HCT116 (cell line): ENCODE data around the gene RHOH.

Source experiments
- EZH2 ChIP-seq: fragments of 200-600 bp; sonication (generic); IDR thresholded peaks from 2 replicates; pipeline ENCODE4 v1.6.1; 2017; ENCODE audit warnings: antibody characterized with exemption, mixed run types
- JUND ChIP-seq: IDR thresholded peaks from 2 replicates; pipeline ENCODE4 v1.6.1; 2012
- POLR2A ChIP-seq: IDR thresholded peaks from 2 replicates; pipeline ENCODE4 v1.7.0; 2011; ENCODE audit warnings: borderline replicate concordance; ENCODE audit not compliant: insufficient read depth, insufficient read length; ENCODE audit errors: extremely low read depth
- POLR2AphosphoS5 ChIP-seq: IDR thresholded peaks from 2 replicates; pipeline ENCODE4 v1.6.1; 2011; ENCODE audit warnings: mild to moderate bottlenecking, low read depth, low read length, moderate library complexity
- TF ChIP-seq, protein P1 (sequence below), 3 experiments: fragments of 200-600 bp in 1 of 3; sonication (generic) in 1 of 3; IDR thresholded peaks in 2 of 3; conservative IDR thresholded peaks in 1 of 3; 2 replicates each; pipeline ENCODE4 v1.5.1; 2012 to 2017; ENCODE audit warnings: low read depth in 2 of 3, low read length in 2 of 3, antibody characterized with exemption in 1 of 3, borderline replicate concordance in 1 of 3, control low read depth in 1 of 3, mild to moderate bottlenecking in 1 of 3, mixed read lengths in 1 of 3, mixed run types in 1 of 3, moderate library complexity in 1 of 3; ENCODE audit not compliant: insufficient read depth in 1 of 3
- TF ChIP-seq, protein P2 (sequence below): IDR thresholded peaks from 2 replicates; pipeline ENCODE4 v1.6.1; 2012; ENCODE audit warnings: low read depth

DNA sequence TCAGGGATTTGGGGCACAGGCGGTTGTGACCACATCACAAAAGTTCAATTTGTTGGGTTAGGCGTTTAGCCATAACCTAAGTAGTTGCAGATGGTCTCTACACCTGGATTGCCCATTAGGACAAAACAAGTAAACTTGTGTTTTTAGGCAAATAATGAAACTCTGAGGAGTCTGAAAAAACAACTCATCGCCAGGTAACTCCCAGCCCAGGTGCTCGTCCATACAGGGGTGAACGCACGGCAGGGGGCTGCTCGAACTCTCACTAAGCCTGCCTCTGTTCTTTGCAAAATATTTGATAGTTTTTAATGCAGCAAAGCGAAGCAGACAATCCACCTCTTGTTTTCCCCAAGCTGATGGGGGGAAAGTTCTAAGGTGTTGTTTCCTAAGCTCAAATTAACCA, 559 bp upstream of the RHOH start:
- TF ChIP-seq JUND (no peak), POLR2A (no peak), EZH2 (no peak), POLR2AphosphoS5 (no peak)
- TF ChIP-seq, protein P1, sequence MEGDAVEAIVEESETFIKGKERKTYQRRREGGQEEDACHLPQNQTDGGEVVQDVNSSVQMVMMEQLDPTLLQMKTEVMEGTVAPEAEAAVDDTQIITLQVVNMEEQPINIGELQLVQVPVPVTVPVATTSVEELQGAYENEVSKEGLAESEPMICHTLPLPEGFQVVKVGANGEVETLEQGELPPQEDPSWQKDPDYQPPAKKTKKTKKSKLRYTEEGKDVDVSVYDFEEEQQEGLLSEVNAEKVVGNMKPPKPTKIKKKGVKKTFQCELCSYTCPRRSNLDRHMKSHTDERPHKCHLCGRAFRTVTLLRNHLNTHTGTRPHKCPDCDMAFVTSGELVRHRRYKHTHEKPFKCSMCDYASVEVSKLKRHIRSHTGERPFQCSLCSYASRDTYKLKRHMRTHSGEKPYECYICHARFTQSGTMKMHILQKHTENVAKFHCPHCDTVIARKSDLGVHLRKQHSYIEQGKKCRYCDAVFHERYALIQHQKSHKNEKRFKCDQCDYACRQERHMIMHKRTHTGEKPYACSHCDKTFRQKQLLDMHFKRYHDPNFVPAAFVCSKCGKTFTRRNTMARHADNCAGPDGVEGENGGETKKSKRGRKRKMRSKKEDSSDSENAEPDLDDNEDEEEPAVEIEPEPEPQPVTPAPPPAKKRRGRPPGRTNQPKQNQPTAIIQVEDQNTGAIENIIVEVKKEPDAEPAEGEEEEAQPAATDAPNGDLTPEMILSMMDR (IDR thresholded peaks at IDR 0.05 in 2 of 3, conservative IDR thresholded peaks at IDR 0.05 in 1 of 3; ENCODE audit: borderline replicate concordance in 1 of 3, insufficient read depth in 1 of 3, low read depth in 2 of 3, low read length in 2 of 3) = no peak
- TF ChIP-seq, protein P2, sequence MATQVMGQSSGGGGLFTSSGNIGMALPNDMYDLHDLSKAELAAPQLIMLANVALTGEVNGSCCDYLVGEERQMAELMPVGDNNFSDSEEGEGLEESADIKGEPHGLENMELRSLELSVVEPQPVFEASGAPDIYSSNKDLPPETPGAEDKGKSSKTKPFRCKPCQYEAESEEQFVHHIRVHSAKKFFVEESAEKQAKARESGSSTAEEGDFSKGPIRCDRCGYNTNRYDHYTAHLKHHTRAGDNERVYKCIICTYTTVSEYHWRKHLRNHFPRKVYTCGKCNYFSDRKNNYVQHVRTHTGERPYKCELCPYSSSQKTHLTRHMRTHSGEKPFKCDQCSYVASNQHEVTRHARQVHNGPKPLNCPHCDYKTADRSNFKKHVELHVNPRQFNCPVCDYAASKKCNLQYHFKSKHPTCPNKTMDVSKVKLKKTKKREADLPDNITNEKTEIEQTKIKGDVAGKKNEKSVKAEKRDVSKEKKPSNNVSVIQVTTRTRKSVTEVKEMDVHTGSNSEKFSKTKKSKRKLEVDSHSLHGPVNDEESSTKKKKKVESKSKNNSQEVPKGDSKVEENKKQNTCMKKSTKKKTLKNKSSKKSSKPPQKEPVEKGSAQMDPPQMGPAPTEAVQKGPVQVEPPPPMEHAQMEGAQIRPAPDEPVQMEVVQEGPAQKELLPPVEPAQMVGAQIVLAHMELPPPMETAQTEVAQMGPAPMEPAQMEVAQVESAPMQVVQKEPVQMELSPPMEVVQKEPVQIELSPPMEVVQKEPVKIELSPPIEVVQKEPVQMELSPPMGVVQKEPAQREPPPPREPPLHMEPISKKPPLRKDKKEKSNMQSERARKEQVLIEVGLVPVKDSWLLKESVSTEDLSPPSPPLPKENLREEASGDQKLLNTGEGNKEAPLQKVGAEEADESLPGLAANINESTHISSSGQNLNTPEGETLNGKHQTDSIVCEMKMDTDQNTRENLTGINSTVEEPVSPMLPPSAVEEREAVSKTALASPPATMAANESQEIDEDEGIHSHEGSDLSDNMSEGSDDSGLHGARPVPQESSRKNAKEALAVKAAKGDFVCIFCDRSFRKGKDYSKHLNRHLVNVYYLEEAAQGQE = no peak
